K562 (cell line): Measurements from ENCODE around the gene IQUB. TPM values are rescaled to one million over a fixed set of nuclear protein-coding genes. Genes with fewer than 3 reads are reported as not detected.

Experiments used
- ATAC-seq: fragments of 200-7000 bp; cut with Tn5 transposase; 3 replicates; pipeline ENCODE4 v1.9.1; 2020; ENCODE audit warnings: moderate library complexity
- BruUV-seq: library from RNA; stranded (reverse); fragments of 400-500 nt; replicated peaks from 2 replicates; lab custom pipeline; 2021; lab: Mats Ljungman, UMichigan
- CTCF ChIA-PET: fragments of 300-600 bp; formaldehyde crosslinking; extraction: SDS; loops from one replicate; lab custom pipeline; 2021; ENCODE audit warnings: low intra/inter-chr PET ratio; lab: Yijun Ruan, JAX
- POLR2A ChIA-PET: fragments of 300-600, 350-650 bp; sonication (Branson Sonifier 250); formaldehyde crosslinking; extraction: SDS; loops from one replicate; lab custom pipeline; 2021; ENCODE audit warnings: antibody characterized with exemption, inconsistent platforms; lab: Yijun Ruan, JAX
- DNase-seq, 4 experiments: peaks; one replicate each; pipeline versions ENCODE4 v3.0.0 to v3.0.0-alpha.2; 2011 to 2018; ENCODE audit warnings: low spot score in 3 of 4, mixed read lengths in 3 of 4; ENCODE audit errors: extremely low read depth in 1 of 4
- FAIRE-seq: peaks from 2 replicates; lab custom pipeline; 2011; peaks lifted over from hg19 to GRCh38; lab: Jason Lieb, UNC
- H2AFZ ChIP-seq: 2 replicates; pipeline ENCODE4 v1.6.0; 2011; ENCODE audit warnings: low read depth, low read length, control low read depth, inconsistent platforms
- H3K27ac ChIP-seq: fragments of 200-600 bp; 3 replicates; pipeline ENCODE4 v1.8.0; 2011; ENCODE audit warnings: low read depth, mild to moderate bottlenecking, control low read depth, inconsistent platforms, low read length, moderate library complexity, mixed read lengths; ENCODE audit errors: extremely low read depth
- H3K27me3 ChIP-seq, 2 experiments: fragments of 300-600 bp in 1 of 2; 2 replicates in 1 of 2; 3 replicates in 1 of 2; pipeline versions ENCODE4 v1.6.0 to v1.8.0; 2011; ENCODE audit warnings: inconsistent platforms in 2 of 2, low read length in 2 of 2, mild to moderate bottlenecking in 1 of 2, mixed read lengths in 1 of 2, moderate library complexity in 1 of 2; ENCODE audit not compliant: control insufficient read depth in 2 of 2, insufficient read depth in 2 of 2
- H3K36me3 ChIP-seq: fragments of 300-600 bp; 3 replicates; pipeline ENCODE4 v1.8.0; 2011; ENCODE audit warnings: mild to moderate bottlenecking, low read length, inconsistent platforms; ENCODE audit not compliant: control insufficient read depth, insufficient read depth
- H3K4me1 ChIP-seq, 2 experiments: fragments of 200-600 bp in 1 of 2; replicated peaks in 1 of 2; 2 replicates in 1 of 2; 3 replicates in 1 of 2; pipeline versions ENCODE4 v1.5.1 to v1.8.0; 2011; ENCODE audit warnings: inconsistent platforms in 2 of 2, low read length in 2 of 2, mild to moderate bottlenecking in 1 of 2, mixed read lengths in 1 of 2, moderate library complexity in 1 of 2; ENCODE audit not compliant: control insufficient read depth in 2 of 2, insufficient read depth in 2 of 2
- H3K4me2 ChIP-seq: 2 replicates; pipeline ENCODE4 v1.6.1; 2011; ENCODE audit warnings: low read length, control low read depth, inconsistent platforms, mixed read lengths; ENCODE audit not compliant: insufficient read depth
- H3K4me3 ChIP-seq: fragments of 200-600 bp; sonication (generic), shearing (Covaris generic); 2 replicates; pipeline ENCODE4 v1.5.1; 2016; ENCODE audit warnings: control low read depth, inconsistent platforms
- H3K79me2 ChIP-seq: fragments of 200-600 bp; 3 replicates; pipeline ENCODE4 v1.8.0; 2011; ENCODE audit warnings: low read length, inconsistent platforms; ENCODE audit not compliant: control insufficient read depth, insufficient read depth
- H3K9ac ChIP-seq, 2 experiments: 2 replicates each; pipeline versions ENCODE4 v1.6.0 to v1.6.1; 2011; ENCODE audit warnings: low read depth in 2 of 2, low read length in 2 of 2, control low read depth in 1 of 2, inconsistent platforms in 1 of 2, mild to moderate bottlenecking in 1 of 2, mixed read lengths in 1 of 2; ENCODE audit not compliant: insufficient read depth in 1 of 2
- H3K9me1 ChIP-seq: one replicate; pipeline ENCODE4 v1.6.0; 2011; ENCODE audit warnings: inconsistent platforms, mild to moderate bottlenecking, low read length, moderate library complexity; ENCODE audit not compliant: control insufficient read depth, insufficient read depth
- H3K9me3 ChIP-seq: replicated peaks from 2 replicates; pipeline ENCODE4 v1.5.1; 2011; ENCODE audit warnings: low read depth, low read length, inconsistent platforms; ENCODE audit not compliant: control insufficient read depth, insufficient read depth
- H4K20me1 ChIP-seq: replicated peaks from 2 replicates; pipeline ENCODE4 v1.6.1; 2011; ENCODE audit warnings: low read length, inconsistent platforms, mixed read lengths; ENCODE audit not compliant: control insufficient read depth, insufficient read depth
- BRF1 ChIP-seq: IDR thresholded peaks from 3 replicates; pipeline ENCODE4 v1.6.1; 2011; ENCODE audit warnings: borderline replicate concordance, mild to moderate bottlenecking; ENCODE audit not compliant: insufficient read length; ENCODE audit errors: extremely low read depth
- CBX1 ChIP-seq: sonication (generic); IDR thresholded peaks from 2 replicates; pipeline ENCODE4 v1.6.1; 2016; ENCODE audit warnings: antibody characterized with exemption, low read depth, mild to moderate bottlenecking
- CBX3 ChIP-seq, 2 experiments: IDR thresholded peaks; 1 replicate in 1 of 2; 2 replicates in 1 of 2; pipeline ENCODE4 v1.6.1; 2012; ENCODE audit warnings: inconsistent platforms in 2 of 2, low read length in 2 of 2, borderline replicate concordance in 1 of 2, control low read depth in 1 of 2
- CBX5 ChIP-seq: IDR thresholded peaks from 2 replicates; pipeline ENCODE4 v1.6.1; 2014; ENCODE audit warnings: low read depth, borderline replicate concordance
- MEIS2 ChIP-seq: fragments of 450-650 bp; IDR thresholded peaks from 2 replicates; pipeline ENCODE4 v1.6.1; 2014; ENCODE audit warnings: mild to moderate bottlenecking; ENCODE audit not compliant: partially characterized antibody
- PHB2 ChIP-seq: fragments of 450-650 bp; IDR thresholded peaks from 2 replicates; pipeline ENCODE4 v1.6.1; 2017; ENCODE audit warnings: low read depth
- TRIM28 ChIP-seq: fragments of 450-650 bp; IDR thresholded peaks from 2 replicates; pipeline ENCODE4 v1.6.1; 2017
- ZBED1 ChIP-seq: IDR thresholded peaks from 2 replicates; pipeline ENCODE4 v1.6.1; 2014
- ZFP36 ChIP-seq: fragments of 150-350 bp; IDR thresholded peaks from 2 replicates; pipeline ENCODE4 v1.6.1; 2018; ENCODE audit warnings: low read length, low read depth; ENCODE audit not compliant: partially characterized antibody
- ZNF174 ChIP-seq: fragments of 250-450 bp; sonication (Bioruptor Pico); IDR thresholded peaks from 2 replicates; pipeline ENCODE4 v1.4.0; 2020; ENCODE audit warnings: mild to moderate bottlenecking
- ZNF274 ChIP-seq: IDR thresholded peaks from 2 replicates; pipeline ENCODE4 v1.6.1; 2011; ENCODE audit warnings: low read depth, mild to moderate bottlenecking, low read length, moderate library complexity, borderline replicate concordance
- ZNF407 ChIP-seq: fragments of 450-650 bp; IDR thresholded peaks from 2 replicates; pipeline ENCODE4 v1.6.1; 2016; ENCODE audit warnings: low read depth
- ZNF639 ChIP-seq, 2 experiments: fragments of 200-800 bp in 1 of 2; sonication (Bioruptor generic) in 1 of 2; sonication (generic) in 1 of 2; formaldehyde crosslinking in 1 of 2; IDR thresholded peaks in 1 of 2; conservative IDR thresholded peaks in 1 of 2; 2 replicates each; pipeline versions ENCODE4 v1.5.0 to v1.6.1; 2016 to 2020; ENCODE audit warnings: missing compliant biosample characterization in 1 of 2, missing genetic modification characterization in 1 of 2, missing genetic modification reagents in 1 of 2
- ZNF717 ChIP-seq: fragments of 250-450 bp; sonication (Bioruptor Pico); IDR thresholded peaks from 2 replicates; pipeline ENCODE4 v1.5.0; 2021
- ZNF780A ChIP-seq: fragments of 250-450 bp; sonication (Bioruptor Pico); IDR thresholded peaks from 2 replicates; pipeline ENCODE4 v1.5.0; 2021; ENCODE audit warnings: mild to moderate bottlenecking
- ZSCAN29 ChIP-seq: fragments of 450-650 bp; IDR thresholded peaks from 2 replicates; pipeline ENCODE4 v1.6.1; 2017
- WGBS: fragments of 100-300 bp; shearing (Covaris generic); methylation state at CpG from one replicate; pipeline ENCODE4 v1.1.6; 2016; ENCODE audit warnings: low coverage, mixed read lengths; ENCODE audit not compliant: insufficient coverage; ENCODE audit errors: missing lambda C conversion rate; 5-methylcytosine and 5-hydroxymethylcytosine counted together
- in situ Hi-C: fragments of 300-500 bp; cut with MboI; formaldehyde crosslinking; loops from 4 replicates; pipeline ENCODE4 v1.15.0; 2018; ENCODE audit warnings: inconsistent platforms, mixed read lengths
- intact Hi-C: fragments of 100-400 bp; cut with micrococcal nuclease; formaldehyde crosslinking; loops from 2 replicates; pipeline ENCODE4 v1.14.2; 2022
- polyA plus RNA-seq, 8 experiments: library from polyadenylated mRNA; depleted of rRNA in 4 of 8; stranded (reverse) in 5 of 8; unstranded in 3 of 8; fragments of >200 nt; fragmentation: Nextera tagmentation in 2 of 8; fragmentation: Illumina TruSeq in 1 of 8; extraction: Ambion mirVana in 2 of 8; extraction: Trizol in 1 of 8; gene quantifications; 2 replicates each; pipeline versions ENCODE4 v1.2.1 to v1.2.3, GENCODE V29; 2011 to 2014; ENCODE audit warnings: inconsistent platforms in 1 of 8, missing spikeins in 1 of 8
- total RNA-seq, 7 experiments: library from RNA; depleted of rRNA in 6 of 7; stranded (reverse); fragments of >200 nt in 6 of 7; fragmentation: Illumina TruSeq in 2 of 7; extraction: Trizol in 2 of 7; gene quantifications; 2 replicates each; pipeline versions ENCODE4 v1.2.1 to v1.2.3, GENCODE V29; 2011 to 2021; ENCODE audit warnings: low replicate concordance in 1 of 7

Gene IQUB
- total and polyA plus RNA-seq, 9 of the 15 experiments (the other 6 are each of a cell fraction or from before 2014, with no cell fraction given), result 0.62 to 2.6 (median 1.4) TPM

GRCh38 chr7:123505221-123505620 is 29.2 kb downstream of the IQUB start:
- 48% methylated on average over 2 of the region's 2 CpGs for WGBS
- in situ Hi-C loops (no loop called here), intact Hi-C loops (no loop called here)
- no peak overlapping the region for H3K4me3 ChIP-seq
- no peaks in the 10 kb centered on the region for H3K36me3 ChIP-seq
- no peaks in the 10 kb centered on the region for H3K4me1 ChIP-seq
- DNase-seq, result no peak
- H3K79me2 ChIP-seq, result no peaks in the 10 kb centered on the region
- no peak overlapping the region for H3K27ac ChIP-seq
- no peak overlapping the region for H3K4me2 ChIP-seq
- ATAC-seq, result no peak
- ChIA-PET CTCF (no interaction called here), POLR2A (interaction anchor here (1.6 kb wide), 1 partner anchor 53 kb away, joined by 5 read pairs; the partner anchor contains the start of gene NDUFA5)
- peaks cover 5% of the 10 kb centered on the region; the same call in 1 of the 2 replicates for H3K9me3 ChIP-seq
- H3K27me3 ChIP-seq, result no peaks in the 10 kb centered on the region
- BruUV-seq, result no TSS peak
- no peaks in the 10 kb centered on the region for H3K9me1 ChIP-seq
- H2AFZ ChIP-seq, result no peak overlapping the region
- no peaks in the 10 kb centered on the region for H4K20me1 ChIP-seq
- FAIRE-seq, result no peak
- H3K9ac ChIP-seq, result no peak overlapping the region
- TF ChIP-seq ZNF717 (CRISPR knock-in tag) (no peak), MEIS2 (no peak), BRF1 (no peak), ZNF780A (CRISPR knock-in tag) (no peak), ZNF174 (CRISPR knock-in tag) (no peak), ZBED1 (no peak), CBX3 (IDR thresholded peaks at IDR 0.05; ENCODE audit: borderline replicate concordance in 1 of 2, low read length in 2 of 2) (peak in 1 of 2 experiments; percentile 93; a peak in 2 of 3 replicates), PHB2 (no peak), ZFP36 (peak; percentile 42), ZNF407 (no peak), CBX1 (peak; percentile 77; the same call in 1 of the 2 replicates), ZSCAN29 (no peak), CBX5 (peak; percentile 95), ZNF639 (CRISPR knock-in tag; conservative IDR thresholded peaks at IDR 0.05 in 1 of 2, IDR thresholded peaks at IDR 0.05 in 1 of 2) (no peak), TRIM28 (peak; percentile 95), ZNF274 (no peak)
